ENCODE measurements around the gene CARS2.

- TF ChIP-seq TAF1 (IDR thresholded peaks at IDR 0.05; ENCODE audit: borderline replicate concordance, low read depth, low read length) (peak; percentile 65; the same call in 1 of the 2 replicates), POLR2AphosphoS5 (IDR thresholded peaks at IDR 0.05; ENCODE audit: low read depth, low read length) (no peak), POLR2A (IDR thresholded peaks at IDR 0.05; ENCODE audit: low read depth, low read length) (no peak; the same call in 1 of the 2 replicates)
These were observed 9.7 kb upstream of the CARS2 start for GRCh38 chr13:110715395-110716246.
